Neural progenitor cell (in vitro differentiated cells): ENCODE results near the gene CTSE. TPM values are rescaled to one million over a fixed set of nuclear protein-coding genes. Genes with fewer than 3 reads are reported as not detected.

ENCODE experiments used
- DNase-seq: peaks from one replicate; pipeline ENCODE4 v3.0.0-alpha.2; 2016; ENCODE audit warnings: low spot score
- H2AFZ ChIP-seq: fragments of 200-600 bp; sonication (generic); replicated peaks from 2 replicates; pipeline ENCODE4 v1.6.1; 2016; ENCODE audit warnings: antibody characterized with exemption
- H3F3A ChIP-seq: fragments of 200-600 bp; sonication (generic); 2 replicates; pipeline ENCODE4 v1.6.1; 2016; ENCODE audit warnings: antibody characterized with exemption, low read depth
- H3K27ac ChIP-seq: fragments of 200-600 bp; sonication (generic); 2 replicates; pipeline ENCODE4 v1.5.1; 2016; ENCODE audit warnings: mild to moderate bottlenecking
- H3K27me3 ChIP-seq: fragments of 200-600 bp; sonication (generic); 2 replicates; pipeline ENCODE4 v1.6.1; 2016; ENCODE audit warnings: mild to moderate bottlenecking, moderate library complexity
- H3K36me3 ChIP-seq: fragments of 200-600 bp; sonication (generic); 2 replicates; pipeline ENCODE4 v1.5.1; 2016
- H3K4me1 ChIP-seq: fragments of 200-600 bp; sonication (generic); 2 replicates; pipeline ENCODE4 v1.6.1; 2016; ENCODE audit warnings: mixed run types
- H3K4me2 ChIP-seq: fragments of 200-600 bp; sonication (generic); 2 replicates; pipeline ENCODE4 v1.6.1; 2016
- H3K4me3 ChIP-seq: fragments of 200-600 bp; sonication (generic); 2 replicates; pipeline ENCODE4 v1.5.1; 2016
- H3K79me2 ChIP-seq: fragments of 200-600 bp; sonication (generic); 2 replicates; pipeline ENCODE4 v1.6.1; 2016; ENCODE audit warnings: low read depth
- H3K9ac ChIP-seq: fragments of 200-600 bp; sonication (generic); 2 replicates; pipeline ENCODE4 v1.6.1; 2016
- H3K9me3 ChIP-seq: fragments of 200-600 bp; sonication (generic); 2 replicates; pipeline ENCODE4 v1.5.1; 2016; ENCODE audit warnings: low read depth
- H4K20me1 ChIP-seq: fragments of 200-600 bp; sonication (generic); 2 replicates; pipeline ENCODE4 v1.6.1; 2016; ENCODE audit warnings: low read depth
- H3K27ac Mint-ChIP-seq: 3 replicates; pipeline ENCODE4 v1.8.0; 2021; ENCODE audit warnings: mixed read lengths
- H3K27me3 Mint-ChIP-seq: 2 replicates; pipeline ENCODE4 v1.8.0; 2022; ENCODE audit warnings: low read depth, mild to moderate bottlenecking, inconsistent platforms, moderate library complexity, mixed read lengths; ENCODE audit not compliant: insufficient read depth
- H3K36me3 Mint-ChIP-seq: 3 replicates; pipeline ENCODE4 v1.8.0; 2021; ENCODE audit warnings: mixed read lengths
- H3K4me1 Mint-ChIP-seq: 3 replicates; pipeline ENCODE4 v1.8.0; 2021; ENCODE audit warnings: mixed read lengths
- H3K4me3 Mint-ChIP-seq: 3 replicates; pipeline ENCODE4 v1.8.0; 2021; ENCODE audit warnings: mild to moderate bottlenecking, moderate library complexity, mixed read lengths
- H3K9me3 Mint-ChIP-seq: 3 replicates; pipeline ENCODE4 v1.8.0; 2020; ENCODE audit warnings: mixed read lengths
- EZH2 ChIP-seq: fragments of 200-600 bp; sonication (generic); IDR thresholded peaks from 2 replicates; pipeline ENCODE4 v1.6.1; 2017; ENCODE audit warnings: antibody characterized with exemption, mild to moderate bottlenecking, moderate library complexity
- EZH2phosphoT487 ChIP-seq: fragments of 200-600 bp; sonication (generic); IDR thresholded peaks from 2 replicates; pipeline ENCODE4 v1.6.1; 2017; ENCODE audit warnings: antibody characterized with exemption
- total RNA-seq: library from RNA; depleted of rRNA; stranded (reverse); fragments of >200 nt; gene quantifications from 2 replicates; pipeline ENCODE4 v1.2.3, GENCODE V29; 2015; ENCODE audit warnings: low replicate concordance
- TF ChIP-seq, protein P1 (sequence below): fragments of 200-600 bp; sonication (generic); IDR thresholded peaks from 2 replicates; pipeline ENCODE4 v1.5.1; 2017; ENCODE audit warnings: antibody characterized with exemption, mild to moderate bottlenecking

CTSE gene
- total RNA-seq, 1 donor from 2014 or later: not detected

DNA sequence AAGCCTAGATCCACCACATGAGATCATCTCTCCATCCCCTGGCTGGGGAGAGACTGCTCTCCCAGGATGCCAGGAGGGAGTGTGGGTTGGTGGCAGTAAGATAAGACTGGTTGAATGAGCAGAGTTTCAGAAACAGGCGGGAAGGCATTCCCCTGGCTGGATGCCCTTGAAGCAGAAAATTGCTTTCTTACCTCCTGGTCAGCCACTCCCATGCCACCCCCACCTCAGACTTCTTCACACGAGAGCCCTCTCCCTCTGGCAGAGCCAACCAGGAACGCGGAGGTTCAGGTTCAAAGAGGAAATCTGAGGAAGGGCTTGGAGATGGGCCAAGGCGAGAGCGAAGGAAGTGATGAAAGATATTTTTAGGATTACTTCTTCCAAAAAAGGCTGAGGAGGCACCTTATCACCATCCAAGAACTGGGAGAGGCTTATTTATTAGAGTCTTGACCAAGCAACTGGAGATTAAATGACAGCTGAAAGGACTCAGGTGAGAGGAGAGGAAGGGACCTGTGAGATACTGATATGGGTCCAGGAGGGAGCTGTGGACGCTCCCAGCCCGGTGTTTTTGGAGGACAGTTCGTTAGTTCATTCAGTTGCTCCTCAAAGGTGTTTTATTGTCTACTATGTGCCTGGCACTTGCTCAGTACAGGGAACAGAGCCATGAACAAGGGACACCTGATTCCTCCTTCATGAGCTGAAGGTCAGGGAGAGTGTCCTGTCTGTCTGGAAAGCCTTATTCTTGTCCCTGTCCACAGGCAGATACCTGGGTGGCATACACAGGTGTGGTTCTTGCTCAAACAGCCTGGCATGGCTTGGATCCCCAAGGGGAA, 61.5 kb downstream of the CTSE start:
- H3K27ac Mint-ChIP-seq: no peak overlapping the region
- H3K36me3 ChIP-seq: no peaks in the 10 kb centered on the region
- TF ChIP-seq EZH2 (no peak), EZH2phosphoT487 (no peak)
- TF ChIP-seq, protein P1, sequence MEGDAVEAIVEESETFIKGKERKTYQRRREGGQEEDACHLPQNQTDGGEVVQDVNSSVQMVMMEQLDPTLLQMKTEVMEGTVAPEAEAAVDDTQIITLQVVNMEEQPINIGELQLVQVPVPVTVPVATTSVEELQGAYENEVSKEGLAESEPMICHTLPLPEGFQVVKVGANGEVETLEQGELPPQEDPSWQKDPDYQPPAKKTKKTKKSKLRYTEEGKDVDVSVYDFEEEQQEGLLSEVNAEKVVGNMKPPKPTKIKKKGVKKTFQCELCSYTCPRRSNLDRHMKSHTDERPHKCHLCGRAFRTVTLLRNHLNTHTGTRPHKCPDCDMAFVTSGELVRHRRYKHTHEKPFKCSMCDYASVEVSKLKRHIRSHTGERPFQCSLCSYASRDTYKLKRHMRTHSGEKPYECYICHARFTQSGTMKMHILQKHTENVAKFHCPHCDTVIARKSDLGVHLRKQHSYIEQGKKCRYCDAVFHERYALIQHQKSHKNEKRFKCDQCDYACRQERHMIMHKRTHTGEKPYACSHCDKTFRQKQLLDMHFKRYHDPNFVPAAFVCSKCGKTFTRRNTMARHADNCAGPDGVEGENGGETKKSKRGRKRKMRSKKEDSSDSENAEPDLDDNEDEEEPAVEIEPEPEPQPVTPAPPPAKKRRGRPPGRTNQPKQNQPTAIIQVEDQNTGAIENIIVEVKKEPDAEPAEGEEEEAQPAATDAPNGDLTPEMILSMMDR: no peak
- H3K4me2 ChIP-seq: no peak overlapping the region
- H3K4me3 ChIP-seq: no peak overlapping the region
- peaks cover 16% of the 10 kb centered on the region for H3K27me3 Mint-ChIP-seq
- no peaks in the 10 kb centered on the region for H3K36me3 Mint-ChIP-seq
- peaks cover 39% of the 10 kb centered on the region for H3K4me1 Mint-ChIP-seq
- no peak overlapping the region for H3K9ac ChIP-seq
- H3K27me3 ChIP-seq: no peaks in the 10 kb centered on the region
- no peaks in the 10 kb centered on the region for H3K79me2 ChIP-seq
- H3K9me3 Mint-ChIP-seq: no peaks in the 10 kb centered on the region
- peaks cover 3% of the 10 kb centered on the region for H4K20me1 ChIP-seq
- H3F3A ChIP-seq: no peaks in the 10 kb centered on the region
- no peaks in the 10 kb centered on the region for H3K9me3 ChIP-seq
- no peak overlapping the region for H3K4me3 Mint-ChIP-seq
- H2AFZ ChIP-seq: no peak overlapping the region
- no peak overlapping the region for H3K27ac ChIP-seq
- DNase-seq: no peak
- peaks cover 24% of the 10 kb centered on the region for H3K4me1 ChIP-seq

DNA sequence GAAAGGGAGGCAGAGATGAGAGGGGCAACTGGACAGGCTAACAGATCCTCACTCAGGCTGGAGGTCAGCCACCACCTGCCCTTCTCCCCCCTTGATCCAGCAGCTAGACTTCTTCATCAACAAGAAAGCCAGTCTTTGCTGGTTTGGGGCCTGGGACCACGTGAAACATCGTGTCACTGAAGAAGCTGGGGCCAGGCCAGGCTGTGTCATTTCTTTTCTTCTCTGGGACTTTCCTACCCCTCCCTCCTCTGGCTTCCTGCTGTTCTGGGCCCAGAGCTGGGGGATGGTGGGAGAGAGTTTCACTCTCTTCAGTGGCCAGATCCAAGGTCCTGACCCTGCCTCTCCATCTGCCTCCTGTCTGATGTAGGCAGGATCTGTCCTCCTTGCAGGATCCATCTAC, 62.3 kb downstream of the CTSE start:
- Mint-ChIP-seq H3K4me3 (no peak overlapping the region), H3K27ac (no peak overlapping the region)
- H3F3A ChIP-seq: no peaks in the 10 kb centered on the region

GRCh38 chr1:205959789-205960188, 63.9 kb downstream of the CTSE start:
- no peak overlapping the region for H3K4me3 Mint-ChIP-seq

More for the DNA sequence above, 62.3 kb downstream of the CTSE start:
- Histone ChIP-seq H3K4me1 (peaks cover 23% of the 10 kb centered on the region), H3K79me2 (no peaks in the 10 kb centered on the region), H3K9me3 (no peaks in the 10 kb centered on the region), H3K27ac (no peak overlapping the region), H3K4me2 (no peak overlapping the region), H3K9ac (no peak overlapping the region), H4K20me1 (peaks cover 3% of the 10 kb centered on the region), H3K27me3 (no peaks in the 10 kb centered on the region), H3K36me3 (no peaks in the 10 kb centered on the region), H2AFZ (no peak overlapping the region), H3K4me3 (no peak overlapping the region)
- Mint-ChIP-seq H3K27me3 (peaks cover 18% of the 10 kb centered on the region), H3K9me3 (no peaks in the 10 kb centered on the region), H3K4me1 (peaks cover 39% of the 10 kb centered on the region), H3K36me3 (no peaks in the 10 kb centered on the region)
- no peak for DNase-seq
- TF ChIP-seq EZH2phosphoT487: no peak
- TF ChIP-seq, protein P1: no peak
- TF ChIP-seq EZH2: no peak

More at GRCh38 chr1:205959789-205960188, 63.9 kb downstream of the CTSE start:
- peaks cover 28% of the 10 kb centered on the region for H3K4me1 Mint-ChIP-seq
- no peak overlapping the region for H3K4me3 ChIP-seq
- TF ChIP-seq EZH2phosphoT487 (no peak), EZH2 (no peak)
- TF ChIP-seq, protein P1: no peak
- no peaks in the 10 kb centered on the region for H3K36me3 ChIP-seq
- no peak overlapping the region for H3K4me2 ChIP-seq
- H3K36me3 Mint-ChIP-seq: no peaks in the 10 kb centered on the region
- H3K4me1 ChIP-seq: peaks cover 7% of the 10 kb centered on the region
- H3F3A ChIP-seq: no peaks in the 10 kb centered on the region
- no peak for DNase-seq
- peaks cover 1% of the 10 kb centered on the region for H4K20me1 ChIP-seq
- no peaks in the 10 kb centered on the region for H3K9me3 Mint-ChIP-seq
- no peak overlapping the region for H3K27ac Mint-ChIP-seq
- no peak overlapping the region for H3K27ac ChIP-seq
- peaks cover 16% of the 10 kb centered on the region for H3K27me3 Mint-ChIP-seq
- H3K79me2 ChIP-seq: no peaks in the 10 kb centered on the region
- no peak overlapping the region for H2AFZ ChIP-seq
- no peaks in the 10 kb centered on the region for H3K9me3 ChIP-seq
- no peak overlapping the region for H3K9ac ChIP-seq
- H3K27me3 ChIP-seq: no peaks in the 10 kb centered on the region

Other genes with a start within 250 kb of the CTSE start
- 3.8 and 6.0 TPM in 2 replicates for gene RAB29, start 248.4 kb downstream of the CTSE start, total RNA-seq
- gene SLC41A1, start 210.7 kb downstream of the CTSE start, total RNA-seq: 10.4 and 15.8 TPM in 2 replicates
- not detected in 2 replicates for gene PM20D1, start 173.8 kb downstream of the CTSE start, total RNA-seq
- gene SLC26A9, start 80.4 kb downstream of the CTSE start, total RNA-seq: not detected in 2 replicates
- 0.22 TPM in 1 of 2 replicates, not detected in the other for gene RAB7B, start 20.5 kb downstream of the CTSE start, total RNA-seq
- gene RHEX, start 29.3 kb upstream of the CTSE start, total RNA-seq: not detected in 2 replicates
- not detected in 2 replicates for gene AVPR1B, start 93.5 kb upstream of the CTSE start, total RNA-seq
- 24.6 and 36.2 TPM in 2 replicates for gene FAM72A, start 178.9 kb upstream of the CTSE start, total RNA-seq
- gene SRGAP2, start 179.6 kb upstream of the CTSE start, total RNA-seq: 88.4 and 89.9 TPM in 2 replicates